Keratinocyte (primary cell): Measurements from ENCODE around the gene FNDC3B. TPM values are rescaled to one million over a fixed set of nuclear protein-coding genes. Genes with fewer than 3 reads are reported as not detected.

ENCODE experiments used
- DNase-seq: peaks from one replicate; pipeline ENCODE4 v3.0.0-alpha.2; 2011; ENCODE audit warnings: low read depth, missing footprints, low spot score
- FAIRE-seq: peaks from 2 replicates; lab custom pipeline; 2011; peaks lifted over from hg19 to GRCh38; lab: Jason Lieb, UNC
- H2AFZ ChIP-seq: 2 replicates; pipeline ENCODE4 v1.6.0; 2012; ENCODE audit warnings: low read length, control low read depth, inconsistent platforms; ENCODE audit not compliant: control insufficient read depth
- H3K27ac ChIP-seq: 2 replicates; pipeline ENCODE4 v1.5.1; 2011; ENCODE audit warnings: low read length; ENCODE audit not compliant: control insufficient read depth, insufficient read depth
- H3K27me3 ChIP-seq: 3 replicates; pipeline ENCODE4 v1.6.0; 2011; ENCODE audit warnings: low read length; ENCODE audit not compliant: control insufficient read depth, insufficient read depth; ENCODE audit errors: extremely low read depth
- H3K36me3 ChIP-seq, 2 experiments: 2 replicates in 1 of 2; 3 replicates in 1 of 2; pipeline ENCODE4 v1.5.1; 2011; ENCODE audit warnings: low read length in 2 of 2, mild to moderate bottlenecking in 1 of 2; ENCODE audit not compliant: control insufficient read depth in 2 of 2, insufficient read depth in 2 of 2; ENCODE audit errors: extremely low read depth in 1 of 2
- H3K4me1 ChIP-seq: 3 replicates; pipeline ENCODE4 v1.5.1; 2011; ENCODE audit warnings: low read length; ENCODE audit not compliant: control insufficient read depth, insufficient read depth; ENCODE audit errors: extremely low read depth
- H3K4me2 ChIP-seq: 3 replicates; pipeline ENCODE4 v1.6.0; 2011; ENCODE audit warnings: low read depth, low read length; ENCODE audit not compliant: control insufficient read depth, insufficient read depth; ENCODE audit errors: extremely low read depth
- H3K4me3 ChIP-seq, 3 experiments: fragments of 200-600 bp in 1 of 3; sonication (generic) in 1 of 3; 2 replicates in 2 of 3; 3 replicates in 1 of 3; pipeline ENCODE4 v1.5.1; 2011 to 2016; ENCODE audit warnings: low read length in 3 of 3, mild to moderate bottlenecking in 3 of 3, control low read depth in 2 of 3, inconsistent platforms in 1 of 3, low read depth in 1 of 3, mixed read lengths in 1 of 3, mixed run types in 1 of 3, moderate library complexity in 1 of 3; ENCODE audit not compliant: control insufficient read depth in 2 of 3, insufficient read depth in 2 of 3; ENCODE audit errors: extremely low read depth in 1 of 3
- H3K79me2 ChIP-seq: 2 replicates; pipeline ENCODE4 v1.6.0; 2012; ENCODE audit warnings: low read length; ENCODE audit not compliant: control insufficient read depth, insufficient read depth
- H3K9ac ChIP-seq: 3 replicates; pipeline ENCODE4 v1.6.0; 2011; ENCODE audit warnings: low read length; ENCODE audit not compliant: control insufficient read depth, insufficient read depth; ENCODE audit errors: extremely low read depth
- H3K9me1 ChIP-seq: 3 replicates; pipeline ENCODE4 v1.6.0; 2011; ENCODE audit warnings: low read length; ENCODE audit not compliant: control insufficient read depth, insufficient read depth; ENCODE audit errors: extremely low read depth
- H3K9me3 ChIP-seq: 2 replicates; pipeline ENCODE4 v1.5.1; 2012; ENCODE audit warnings: low read depth, low read length; ENCODE audit not compliant: control insufficient read depth
- H4K20me1 ChIP-seq: 3 replicates; pipeline ENCODE4 v1.6.0; 2011; ENCODE audit warnings: low read length; ENCODE audit not compliant: control insufficient read depth, insufficient read depth; ENCODE audit errors: extremely low read depth
- CTCF ChIP-seq, 3 experiments: IDR thresholded peaks in 1 of 3; conservative IDR thresholded peaks in 1 of 3; optimal IDR thresholded peaks in 1 of 3; 2 replicates in 2 of 3; 3 replicates in 1 of 3; pipeline versions ENCODE3 to v1.5.1; 2011; ENCODE audit warnings: low read length in 3 of 3, mild to moderate bottlenecking in 3 of 3, moderate library complexity in 2 of 3, control low read depth in 1 of 3, inconsistent platforms in 1 of 3; ENCODE audit not compliant: insufficient read depth in 2 of 3; ENCODE audit errors: extremely low read depth in 1 of 3
- EZH2 ChIP-seq: IDR thresholded peaks from one replicate; pipeline ENCODE4 v1.6.1; 2012; ENCODE audit warnings: inconsistent platforms, mild to moderate bottlenecking, low read length, moderate library complexity
- dilution Hi-C: fragments of 300-500 bp; cut with MboI; formaldehyde crosslinking; loops from one replicate; pipeline ENCODE4 v1.7.0; 2020; ENCODE audit warnings: low sequenced_read_pairs; ENCODE audit not compliant: extremely low pct_ligation_motif_present
- polyA plus RNA-seq, 5 experiments: library from polyadenylated mRNA; depleted of rRNA in 3 of 5; stranded (reverse) in 3 of 5; stranded (forward) in 1 of 5; unstranded in 1 of 5; fragments of >200 nt; gene quantifications; 1 replicate in 1 of 5; 2 replicates in 3 of 5; 3 replicates in 1 of 5; pipeline versions ENCODE4 v1.2.1 to v1.2.3, GENCODE V29; 2011 to 2012; ENCODE audit warnings: missing spikeins in 2 of 5, low read depth in 1 of 5, low replicate concordance in 1 of 5

FNDC3B gene
- polyA plus RNA-seq, 1 donor (not counting 4 experiments of a cell fraction or from before 2014, with no cell fraction given): 31.4 TPM

GRCh38 chr3:172106037-172106954 lies 66.9 kb downstream of the FNDC3B start:
- peaks cover 32% of the 10 kb centered on the region for H3K4me1 ChIP-seq
- H3K27me3 ChIP-seq: no peaks in the 10 kb centered on the region
- no peak overlapping the region for H3K9ac ChIP-seq
- H3K79me2 ChIP-seq: peaks cover 70% of the 10 kb centered on the region
- no peaks in the 10 kb centered on the region for H4K20me1 ChIP-seq
- no peak overlapping the region for H3K4me2 ChIP-seq
- H3K9me3 ChIP-seq: no peaks in the 10 kb centered on the region
- dilution Hi-C loops: no loop called here
- H3K4me3 ChIP-seq: no peak overlapping the region
- no peak overlapping the region for H2AFZ ChIP-seq
- TF ChIP-seq CTCF (optimal IDR thresholded peaks at IDR 0.05 in 1 of 3, IDR thresholded peaks at IDR 0.05 in 1 of 3, conservative IDR thresholded peaks at IDR 0.05 in 1 of 3; ENCODE audit: extremely low read depth in 1 of 3, insufficient read depth in 2 of 3, low read length in 3 of 3) (no peak), EZH2 (no peak)
- H3K9me1 ChIP-seq: no peaks in the 10 kb centered on the region
- DNase-seq (no peak), FAIRE-seq (no peak)
- H3K36me3 ChIP-seq: peaks cover 3 to 7% of the 10 kb centered on the region in 2 experiments
- H3K27ac ChIP-seq: no peak overlapping the region

GRCh38 chr3:172106989-172107388 lies 67.6 kb downstream of the FNDC3B start:
- DNase-seq (no peak), FAIRE-seq (no peak)
- H3K27ac ChIP-seq: no peak overlapping the region
- H3K9ac ChIP-seq: no peak overlapping the region
- dilution Hi-C loops: no loop called here
- no peaks in the 10 kb centered on the region for H3K9me1 ChIP-seq
- H2AFZ ChIP-seq: no peak overlapping the region
- H3K4me2 ChIP-seq: no peak overlapping the region
- no peak for TF ChIP-seq CTCF (optimal IDR thresholded peaks at IDR 0.05 in 1 of 3, IDR thresholded peaks at IDR 0.05 in 1 of 3, conservative IDR thresholded peaks at IDR 0.05 in 1 of 3; ENCODE audit: extremely low read depth in 1 of 3, insufficient read depth in 2 of 3, low read length in 3 of 3)
- no peak for TF ChIP-seq EZH2
- H4K20me1 ChIP-seq: no peaks in the 10 kb centered on the region
- H3K36me3 ChIP-seq: peaks cover 3 to 7% of the 10 kb centered on the region in 2 experiments
- H3K4me3 ChIP-seq: no peak overlapping the region
- H3K27me3 ChIP-seq: no peaks in the 10 kb centered on the region
- H3K4me1 ChIP-seq: peaks cover 28% of the 10 kb centered on the region
- peaks cover 68% of the 10 kb centered on the region for H3K79me2 ChIP-seq
- H3K9me3 ChIP-seq: no peaks in the 10 kb centered on the region
